NCI-H128 (cell line): ENCODE measurements around the gene SHLD1.

Experiments
- DNase-seq: peaks from one replicate; lab custom pipeline; 2025; ENCODE audit not compliant: unreplicated experiment; lab: John Stamatoyannopoulos, UW

Gene SHLD1

DNA sequence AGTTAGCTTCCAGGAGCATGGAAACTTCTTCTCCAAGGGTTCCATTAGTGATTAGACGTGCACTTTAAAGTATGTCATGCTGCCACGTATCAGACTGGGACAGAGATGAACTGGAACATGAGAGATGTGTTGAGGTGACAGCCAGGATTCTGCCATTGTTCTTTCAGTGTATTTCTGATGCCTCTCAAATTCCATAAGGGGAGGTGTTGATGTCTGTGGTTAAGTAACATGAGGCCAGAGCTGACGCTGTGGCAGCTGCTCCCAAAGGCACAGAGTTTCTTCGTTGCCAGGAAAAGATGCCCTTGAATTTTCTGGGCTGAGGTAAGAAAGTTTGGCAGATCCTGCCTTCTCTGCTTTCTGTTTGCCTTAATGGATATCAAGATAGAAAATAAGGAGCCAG lies 136.6 kb downstream of the SHLD1 start:
- DNase-seq, result no peak

- DNase-seq, result no peak
These were observed 137.2 kb downstream of the SHLD1 start for GRCh38 chr20:5887386-5887785.

DNA sequence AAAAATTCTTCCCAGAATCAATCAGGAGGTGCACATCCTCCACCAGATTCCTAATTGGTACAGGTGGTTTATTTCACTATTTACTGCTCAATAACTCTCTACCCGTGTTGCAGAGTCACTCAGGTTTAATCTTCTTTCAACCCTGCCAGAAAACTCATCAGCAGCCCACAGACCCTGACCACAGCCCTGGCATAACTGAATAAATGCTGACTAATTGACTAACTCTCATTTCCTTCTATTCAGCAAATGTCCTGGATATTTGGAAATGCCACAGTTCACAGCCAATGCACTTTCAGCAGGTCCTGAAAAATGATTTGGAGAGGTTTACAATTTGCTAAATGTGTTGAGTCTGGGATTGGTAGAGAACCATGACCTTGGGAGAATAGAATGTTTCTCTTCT lies 137.8 kb downstream of the SHLD1 start:
- no peak for DNase-seq

DNA sequence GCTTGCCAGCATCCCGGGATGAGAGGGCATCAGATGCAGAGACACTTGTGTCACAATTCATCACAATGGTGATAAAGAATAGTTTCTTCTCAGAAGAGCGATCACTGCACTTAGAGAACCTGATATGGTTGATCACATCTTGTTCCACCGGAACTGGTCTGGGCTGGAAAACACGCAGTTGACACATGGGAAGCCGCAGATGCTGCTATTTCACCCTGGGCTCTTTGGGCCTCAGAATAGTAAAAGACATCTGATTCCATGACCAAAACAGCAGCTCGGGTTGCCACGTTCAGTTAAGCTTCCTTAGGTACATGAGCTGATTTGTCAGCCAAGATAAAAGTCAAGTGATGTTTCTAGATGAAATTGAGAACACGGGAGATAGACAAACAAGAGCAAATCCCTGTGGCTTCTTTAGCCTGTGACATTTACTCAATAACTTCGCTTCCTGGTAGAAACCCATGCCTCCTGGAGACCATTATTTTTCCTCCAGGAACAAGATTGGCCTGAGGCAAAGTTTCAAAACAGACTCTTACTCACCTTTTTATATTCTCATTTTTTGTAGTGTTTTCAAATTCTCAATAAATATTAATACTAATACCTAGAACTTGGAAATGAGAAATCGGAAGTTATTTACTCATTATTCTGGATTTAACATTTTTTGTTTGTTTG lies 140.7 kb downstream of the SHLD1 start:
- DNase-seq, result no peak

GRCh38 chr20:5893052-5893451 lies 142.9 kb downstream of the SHLD1 start:
- DNase-seq, result no peak

DNA sequence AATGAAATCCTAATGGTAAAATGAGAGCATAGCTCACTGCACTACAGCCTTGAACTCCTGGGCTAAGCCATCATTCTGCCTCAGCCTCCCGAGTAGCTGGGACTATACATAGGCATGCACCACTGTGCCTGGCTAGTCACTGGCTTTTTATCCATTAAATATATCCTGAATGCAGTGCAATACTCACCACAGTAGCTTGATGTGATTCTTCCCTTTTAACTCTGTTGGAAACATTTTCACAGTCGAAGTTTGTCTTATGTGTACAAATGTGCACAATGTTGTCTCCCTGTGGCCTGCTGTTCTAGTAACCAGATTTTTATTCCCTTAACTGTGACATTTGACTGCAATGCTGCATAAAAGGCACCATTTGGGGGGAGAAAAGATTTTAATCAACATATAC lies 143.4 kb downstream of the SHLD1 start:
- no peak for DNase-seq

- no peak for DNase-seq
These were observed 145.4 kb downstream of the SHLD1 start for GRCh38 chr20:5895626-5896025.

GRCh38 chr20:5899444-5899843 lies 149.2 kb downstream of the SHLD1 start:
- no peak for DNase-seq

DNA sequence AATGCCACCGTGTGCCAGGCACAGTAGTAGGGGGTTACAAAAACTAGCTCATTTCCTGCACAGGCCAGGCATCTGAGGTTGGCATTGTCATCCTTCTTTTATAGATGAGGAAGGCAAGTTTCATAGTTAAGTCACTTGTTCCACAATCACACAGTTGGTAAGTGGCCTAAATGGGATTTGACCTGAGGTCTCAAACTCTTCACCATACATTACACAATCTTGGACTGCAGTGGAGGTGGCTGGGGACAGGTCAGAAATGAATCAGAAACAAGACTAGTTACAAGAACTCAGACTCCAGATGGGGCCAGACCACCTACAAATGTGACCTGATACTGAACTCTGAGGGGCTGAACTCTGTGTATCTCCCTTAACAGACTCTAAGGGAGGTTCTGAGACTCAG lies 150.7 kb downstream of the SHLD1 start:
- DNase-seq, result no peak

- DNase-seq, result no peak
These were observed 158.8 kb downstream of the SHLD1 start for GRCh38 chr20:5908981-5909380.

- no peak for DNase-seq
These were observed 160.0 kb downstream of the SHLD1 start for GRCh38 chr20:5910186-5910585.

DNA sequence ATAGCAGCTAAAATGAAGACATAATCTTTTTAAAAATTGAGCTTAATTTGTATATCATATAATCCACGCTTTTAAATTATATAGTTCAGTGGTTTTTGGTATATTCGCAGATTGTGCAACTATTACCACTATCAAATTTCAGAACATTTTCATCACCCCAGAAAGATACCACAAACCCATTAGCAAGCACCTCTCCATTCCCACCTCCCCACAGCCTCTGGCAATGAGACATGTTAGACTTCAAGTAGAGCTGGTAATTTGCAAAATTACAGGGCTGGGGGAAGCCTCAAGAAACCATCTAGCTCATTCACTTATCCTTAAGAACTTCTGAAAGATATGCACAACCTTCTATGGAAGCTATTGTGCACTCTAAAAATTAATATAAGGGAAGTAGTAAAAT lies 163.0 kb downstream of the SHLD1 start:
- DNase-seq, result no peak
